CD4-positive, alpha-beta T cell (primary cell): ENCODE results near the gene NMRK1. TPM values are rescaled to one million over a fixed set of nuclear protein-coding genes. Genes with fewer than 3 reads are reported as not detected.

Experiments
- ATAC-seq: fragments of 200-7000 bp; cut with Tn5 transposase; one replicate; pipeline ENCODE4 v1.10.0; 2022; ENCODE audit warnings: mild to moderate bottlenecking; ENCODE audit not compliant: poor library complexity
- CTCF ChIA-PET: fragments of 350-600 bp; sonication (Branson Sonifier 250); formaldehyde crosslinking; loops from one replicate; lab custom pipeline; 2021; ENCODE audit warnings: antibody characterized with exemption, inconsistent platforms; lab: Charles Lee
- POLR2A ChIA-PET: fragments of 350-600 bp; sonication (Branson Sonifier 250); formaldehyde crosslinking; loops from one replicate; lab custom pipeline; 2021; ENCODE audit warnings: antibody characterized with exemption, inconsistent platforms; lab: Charles Lee
- DNase-seq, 14 experiments: peaks; one replicate each; pipeline ENCODE4 v3.0.0-alpha.2; 2013 to 2020; ENCODE audit warnings: mixed read lengths in 2 of 14
- H3K27ac ChIP-seq, 2 donors: one replicate each; pipeline versions ENCODE4 v1.5.1 to v1.7.0; 2013; ENCODE audit warnings: low read length in 2 of 2, low read depth in 1 of 2, mild to moderate bottlenecking in 1 of 2
- H3K27me3 ChIP-seq, 2 experiments: 1 replicate in 1 of 2; 2 replicates in 1 of 2; pipeline versions ENCODE4 v1.6.1 to v1.7.0; 2013; ENCODE audit warnings: low read length in 2 of 2, control low read depth in 1 of 2, mild to moderate bottlenecking in 1 of 2, moderate library complexity in 1 of 2; ENCODE audit not compliant: insufficient read depth in 2 of 2, control insufficient read depth in 1 of 2
- H3K36me3 ChIP-seq: one replicate; pipeline ENCODE4 v1.6.1; 2013; ENCODE audit warnings: low read length, control low read depth; ENCODE audit not compliant: insufficient read depth
- H3K4me1 ChIP-seq: one replicate; pipeline ENCODE4 v1.6.1; 2013; ENCODE audit warnings: low read length, control low read depth; ENCODE audit not compliant: insufficient read depth
- H3K4me3 ChIP-seq: one replicate; pipeline ENCODE4 v1.5.1; 2013; ENCODE audit warnings: mild to moderate bottlenecking, low read length, moderate library complexity
- H3K9me3 ChIP-seq, 2 experiments: 1 replicate in 1 of 2; 2 replicates in 1 of 2; pipeline versions ENCODE4 v1.6.1 to v1.7.0; 2013; ENCODE audit warnings: low read length in 2 of 2, mild to moderate bottlenecking in 2 of 2, control low read depth in 1 of 2, moderate library complexity in 1 of 2; ENCODE audit not compliant: control insufficient read depth in 1 of 2, insufficient read depth in 1 of 2
- H3K27ac Mint-ChIP-seq: one replicate; pipeline ENCODE4 v1.8.0; 2020; ENCODE audit warnings: mixed read lengths
- H3K27me3 Mint-ChIP-seq: one replicate; pipeline ENCODE4 v1.8.0; 2021; ENCODE audit warnings: mixed read lengths
- H3K36me3 Mint-ChIP-seq: one replicate; pipeline ENCODE4 v1.8.0; 2021; ENCODE audit warnings: low read depth, mixed read lengths
- H3K4me1 Mint-ChIP-seq: one replicate; pipeline ENCODE4 v1.8.0; 2021; ENCODE audit warnings: low read depth, mixed read lengths
- H3K4me3 Mint-ChIP-seq: one replicate; pipeline ENCODE4 v1.8.0; 2020; ENCODE audit warnings: mild to moderate bottlenecking, mixed read lengths
- H3K9me3 Mint-ChIP-seq: one replicate; pipeline ENCODE4 v1.8.0; 2020; ENCODE audit warnings: mixed read lengths
- intact Hi-C, 2 experiments: fragments of 100-400 bp; cut with DNase I in 1 of 2; cut with micrococcal nuclease in 1 of 2; formaldehyde crosslinking; loops; one replicate each; pipeline versions ENCODE4 v1.15.1 to v1.9.0; 2023 to 2025; cut with DNase I, micrococcal nuclease
- total RNA-seq, 174 experiments: library from RNA in 2 of 174; stranded (reverse) in 2 of 174; gene quantifications; one replicate each; pipeline ENCODE4 v1.2.3 and lab custom pipeline; 2021 to 2026
- TF ChIP-seq, protein P1 (sequence below): fragments of 200-600 bp; IDR thresholded peaks from one replicate; pipeline ENCODE4 v1.8.0; 2022; ENCODE audit warnings: antibody characterized with exemption, mild to moderate bottlenecking

The NMRK1 gene
- total RNA-seq, 2 experiments from 2014 or later, result 45.3 to 46.5 TPM

DNA sequence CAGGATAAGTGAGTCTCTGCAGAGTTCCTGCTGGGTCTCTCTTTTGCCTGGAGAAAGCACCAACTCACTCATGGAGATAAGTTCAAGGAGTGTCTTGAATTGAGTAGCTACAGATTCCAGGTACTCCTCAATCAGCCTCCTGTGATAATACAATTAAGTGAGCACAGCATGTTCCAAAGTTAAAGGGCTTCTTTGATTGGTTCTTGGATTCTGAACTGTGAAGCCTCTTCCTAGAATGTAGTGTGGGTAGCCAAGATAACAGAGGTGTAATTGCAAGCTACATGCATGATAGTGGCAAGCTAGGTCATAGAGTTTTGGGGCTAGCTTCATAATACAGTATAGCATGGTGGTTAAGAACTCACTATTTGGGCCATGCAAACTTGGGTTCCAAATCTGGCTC lies 36.7 kb downstream of the NMRK1 start:
- DNase-seq (no peak), ATAC-seq (no peak)
- H3K4me1 Mint-ChIP-seq, result no peaks in the 10 kb centered on the region
- no peaks in the 10 kb centered on the region for H3K36me3 ChIP-seq
- no peaks in the 10 kb centered on the region for H3K27me3 ChIP-seq
- no peak overlapping the region for H3K4me3 Mint-ChIP-seq
- ChIA-PET CTCF (interaction anchor here (1.0 kb wide), 1 partner anchor 23 kb away, joined by 3 read pairs; the partner anchor contains the start of gene CARNMT1), POLR2A (no interaction called here)
- H3K27ac Mint-ChIP-seq, result no peak overlapping the region
- H3K4me3 ChIP-seq, result no peak overlapping the region
- no peaks in the 10 kb centered on the region for H3K36me3 Mint-ChIP-seq
- H3K9me3 Mint-ChIP-seq, result no peaks in the 10 kb centered on the region
- intact Hi-C loops, result no loop called here
- TF ChIP-seq, protein P1, sequence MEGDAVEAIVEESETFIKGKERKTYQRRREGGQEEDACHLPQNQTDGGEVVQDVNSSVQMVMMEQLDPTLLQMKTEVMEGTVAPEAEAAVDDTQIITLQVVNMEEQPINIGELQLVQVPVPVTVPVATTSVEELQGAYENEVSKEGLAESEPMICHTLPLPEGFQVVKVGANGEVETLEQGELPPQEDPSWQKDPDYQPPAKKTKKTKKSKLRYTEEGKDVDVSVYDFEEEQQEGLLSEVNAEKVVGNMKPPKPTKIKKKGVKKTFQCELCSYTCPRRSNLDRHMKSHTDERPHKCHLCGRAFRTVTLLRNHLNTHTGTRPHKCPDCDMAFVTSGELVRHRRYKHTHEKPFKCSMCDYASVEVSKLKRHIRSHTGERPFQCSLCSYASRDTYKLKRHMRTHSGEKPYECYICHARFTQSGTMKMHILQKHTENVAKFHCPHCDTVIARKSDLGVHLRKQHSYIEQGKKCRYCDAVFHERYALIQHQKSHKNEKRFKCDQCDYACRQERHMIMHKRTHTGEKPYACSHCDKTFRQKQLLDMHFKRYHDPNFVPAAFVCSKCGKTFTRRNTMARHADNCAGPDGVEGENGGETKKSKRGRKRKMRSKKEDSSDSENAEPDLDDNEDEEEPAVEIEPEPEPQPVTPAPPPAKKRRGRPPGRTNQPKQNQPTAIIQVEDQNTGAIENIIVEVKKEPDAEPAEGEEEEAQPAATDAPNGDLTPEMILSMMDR, result no peak
- H3K27me3 Mint-ChIP-seq, result peaks cover 2% of the 10 kb centered on the region
- peaks cover 0 to 7% of the 10 kb centered on the region in 2 experiments for H3K9me3 ChIP-seq
- no peak overlapping the region for H3K27ac ChIP-seq
- H3K4me1 ChIP-seq, result no peaks in the 10 kb centered on the region

DNA sequence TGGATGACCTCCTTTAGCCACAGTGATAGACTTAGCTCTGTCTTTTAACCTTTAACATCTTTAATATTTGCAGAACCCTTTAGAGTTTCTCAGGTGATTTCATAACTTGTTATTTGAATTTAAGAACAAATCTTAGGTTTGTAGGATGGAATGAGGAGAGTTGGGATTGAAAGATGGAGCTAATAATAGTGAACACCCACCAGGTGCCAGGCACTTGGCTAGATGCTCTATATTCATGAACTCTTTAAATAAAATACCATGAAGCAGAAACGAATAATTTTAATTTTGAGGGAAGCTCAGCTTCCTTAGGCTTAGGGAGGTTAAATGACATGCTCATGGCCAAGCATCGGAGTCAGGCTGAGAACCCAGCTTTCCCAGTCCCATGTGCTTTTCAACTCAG lies 40.4 kb downstream of the NMRK1 start:
- POLR2A ChIA-PET, result no interaction called here
- ATAC-seq, result no peak
- Mint-ChIP-seq H3K36me3 (no peaks in the 10 kb centered on the region), H3K27me3 (peaks cover 18% of the 10 kb centered on the region), H3K27ac (no peak overlapping the region), H3K4me1 (no peaks in the 10 kb centered on the region), H3K4me3 (no peak overlapping the region), H3K9me3 (no peaks in the 10 kb centered on the region)
- Histone ChIP-seq H3K4me1 (no peaks in the 10 kb centered on the region), H3K27me3 (no peaks in the 10 kb centered on the region), H3K36me3 (no peaks in the 10 kb centered on the region), H3K4me3 (no peak overlapping the region), H3K27ac (no peak overlapping the region), H3K9me3 (no peaks in the 10 kb centered on the region)
- no peak for DNase-seq
- intact Hi-C loops, result no loop called here
- CTCF ChIA-PET, result no interaction called here
- TF ChIP-seq, protein P1, result no peak

DNA sequence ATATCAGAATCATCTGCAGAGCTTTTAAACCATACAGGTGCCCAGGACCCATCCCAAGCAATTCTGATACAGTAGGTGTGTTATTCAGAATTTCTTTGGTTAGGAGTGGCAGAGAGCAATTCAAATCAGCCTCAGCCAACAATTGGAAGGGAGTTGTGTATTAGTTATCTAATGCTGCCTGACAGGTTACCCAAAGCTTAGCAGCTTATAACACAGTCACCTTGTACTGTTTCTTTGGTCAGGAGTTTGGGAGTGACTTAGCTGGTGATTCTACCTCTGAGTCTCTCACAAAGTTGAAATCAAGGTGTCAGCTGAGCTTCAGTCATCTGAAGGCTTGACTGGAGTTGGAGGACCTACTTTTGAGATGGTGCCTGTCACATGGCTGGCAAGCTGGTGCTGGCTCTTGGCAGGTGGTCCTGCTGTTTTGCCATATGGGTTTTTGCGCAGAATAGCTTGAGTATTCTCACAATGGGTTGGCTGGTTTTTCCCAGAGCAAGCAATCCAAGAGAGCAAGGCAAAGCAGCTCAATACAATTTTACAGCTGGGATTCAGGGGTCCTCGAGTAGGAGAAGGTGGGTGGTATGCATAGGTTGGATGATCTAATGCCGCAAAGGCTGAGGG lies 41.1 kb downstream of the NMRK1 start:
- Histone ChIP-seq H3K27me3 (no peaks in the 10 kb centered on the region), H3K36me3 (no peaks in the 10 kb centered on the region), H3K27ac (no peak overlapping the region), H3K4me3 (no peak overlapping the region), H3K9me3 (no peaks in the 10 kb centered on the region), H3K4me1 (no peaks in the 10 kb centered on the region)
- Mint-ChIP-seq H3K9me3 (no peaks in the 10 kb centered on the region), H3K4me3 (no peak overlapping the region), H3K4me1 (no peaks in the 10 kb centered on the region), H3K36me3 (no peaks in the 10 kb centered on the region), H3K27ac (no peak overlapping the region), H3K27me3 (peaks cover 18% of the 10 kb centered on the region)
- POLR2A ChIA-PET, result no interaction called here
- CTCF ChIA-PET, result no interaction called here
- DNase-seq, result no peak
- TF ChIP-seq, protein P1, result no peak
- intact Hi-C loops, result no loop called here
- no peak for ATAC-seq
